H1 (cell line): Measurements from ENCODE around the gene RPS19. TPM values are rescaled to one million over a fixed set of nuclear protein-coding genes. Genes with fewer than 3 reads are reported as not detected.

Experiments used
- CTCF ChIA-PET: fragments of 300-600 bp; sonication (Branson Sonifier 250); formaldehyde crosslinking; loops from one replicate; lab custom pipeline; 2021; ENCODE audit not compliant: partially characterized antibody; lab: Charles Lee
- POLR2A ChIA-PET: fragments of 300-600 bp; sonication (Branson Sonifier 250); formaldehyde crosslinking; loops from one replicate; lab custom pipeline; 2021; ENCODE audit warnings: inconsistent platforms; ENCODE audit not compliant: partially characterized antibody; lab: Charles Lee
- DNase-seq, 2 experiments: peaks; one replicate each; pipeline versions ENCODE4 v3.0.0 to v3.0.0-alpha.2; 2010 to 2022; ENCODE audit warnings: low spot score in 2 of 2, low read depth in 1 of 2, mixed read lengths in 1 of 2
- FAIRE-seq: peaks from 2 replicates; lab custom pipeline; 2011; peaks lifted over from hg19 to GRCh38; lab: Jason Lieb, UNC
- H2AFZ ChIP-seq: 2 replicates; pipeline ENCODE4 v1.8.1; 2012; ENCODE audit warnings: low read length, inconsistent platforms
- H2AK5ac ChIP-seq: 2 replicates; pipeline ENCODE4 v1.6.1; 2013; ENCODE audit warnings: low read depth, low read length
- H2BK120ac ChIP-seq: replicated peaks from 2 replicates; pipeline ENCODE3; 2013; ENCODE audit warnings: low read depth, low read length, inconsistent platforms
- H2BK12ac ChIP-seq: 2 replicates; pipeline ENCODE4 v1.6.1; 2013; ENCODE audit warnings: low read depth, low read length
- H2BK15ac ChIP-seq: 2 replicates; pipeline ENCODE4 v1.6.1; 2013; ENCODE audit warnings: low read length
- H2BK20ac ChIP-seq: 2 replicates; pipeline ENCODE4 v1.6.1; 2013; ENCODE audit warnings: low read length
- H2BK5ac ChIP-seq: 2 replicates; pipeline ENCODE4 v1.6.1; 2013; ENCODE audit warnings: low read depth, low read length
- H3K14ac ChIP-seq: 2 replicates; pipeline ENCODE4 v1.6.1; 2013; ENCODE audit warnings: inconsistent platforms; ENCODE audit not compliant: insufficient read length
- H3K18ac ChIP-seq: 2 replicates; pipeline ENCODE4 v1.6.1; 2013; ENCODE audit warnings: low read length; ENCODE audit errors: extremely low read depth
- H3K23ac ChIP-seq: 2 replicates; pipeline ENCODE4 v1.6.1; 2013; ENCODE audit warnings: inconsistent platforms; ENCODE audit not compliant: insufficient read length
- H3K23me2 ChIP-seq: 2 replicates; pipeline ENCODE4 v1.6.1; 2013; ENCODE audit warnings: low read depth, low read length
- H3K27ac ChIP-seq: 2 replicates; pipeline ENCODE4 v1.6.1; 2011; ENCODE audit warnings: low read depth, low read length, inconsistent platforms
- H3K27me3 ChIP-seq, 4 experiments: replicated peaks in 1 of 4; 1 replicate in 1 of 4; 2 replicates in 3 of 4; pipeline versions ENCODE4 v1.6.1 to v1.8.1; 2011 to 2013; ENCODE audit warnings: low read length in 3 of 4, mild to moderate bottlenecking in 3 of 4, inconsistent platforms in 2 of 4, mixed read lengths in 2 of 4, moderate library complexity in 1 of 4; ENCODE audit not compliant: control insufficient read depth in 3 of 4, insufficient read depth in 3 of 4; ENCODE audit errors: extremely low read depth in 1 of 4
- H3K36me3 ChIP-seq, 4 experiments: 2 replicates each; pipeline versions ENCODE4 v1.6.1 to v1.8.1; 2011 to 2013; ENCODE audit warnings: mild to moderate bottlenecking in 4 of 4, low read length in 3 of 4, moderate library complexity in 2 of 4, control low read depth in 1 of 4, inconsistent platforms in 1 of 4; ENCODE audit not compliant: insufficient read depth in 4 of 4, control insufficient read depth in 2 of 4
- H3K4ac ChIP-seq: replicated peaks from 2 replicates; pipeline ENCODE3; 2013; ENCODE audit warnings: low read length, low read depth, mixed read lengths, inconsistent platforms; ENCODE audit not compliant: insufficient read length
- H3K4me1 ChIP-seq, 4 experiments: replicated peaks in 1 of 4; 1 replicate in 1 of 4; 2 replicates in 3 of 4; pipeline versions ENCODE4 v1.6.1 to v1.8.1; 2011 to 2013; ENCODE audit warnings: low read length in 3 of 4, inconsistent platforms in 2 of 4, mixed read lengths in 1 of 4; ENCODE audit not compliant: insufficient read depth in 4 of 4, control insufficient read depth in 3 of 4
- H3K4me2 ChIP-seq, 2 experiments: 2 replicates each; pipeline versions ENCODE4 v1.6.1 to v1.8.1; 2011 to 2013; ENCODE audit warnings: low read depth in 2 of 2, low read length in 2 of 2, control low read depth in 1 of 2, inconsistent platforms in 1 of 2, mild to moderate bottlenecking in 1 of 2; ENCODE audit not compliant: insufficient read depth in 1 of 2
- H3K4me3 ChIP-seq, 4 experiments: fragments of 200-600, 300-600 bp in 1 of 4; sonication (generic), shearing (Covaris generic), sonication (Bioruptor Twin) in 1 of 4; 2 replicates each; pipeline versions ENCODE4 v1.5.1 to v1.8.1; 2011 to 2016; ENCODE audit warnings: low read length in 4 of 4, low read depth in 3 of 4, control low read depth in 2 of 4, inconsistent platforms in 2 of 4, mild to moderate bottlenecking in 2 of 4, mixed read lengths in 1 of 4, moderate library complexity in 1 of 4; ENCODE audit not compliant: insufficient read depth in 2 of 4; ENCODE audit errors: extremely low read depth in 1 of 4
- H3K56ac ChIP-seq: replicated peaks from 2 replicates; pipeline ENCODE3; 2013; ENCODE audit warnings: low read depth, mild to moderate bottlenecking, mixed read lengths, low read length, inconsistent platforms; ENCODE audit not compliant: insufficient read length
- H3K79me1 ChIP-seq: 2 replicates; pipeline ENCODE4 v1.6.1; 2013; ENCODE audit warnings: low read depth, low read length, control low read depth
- H3K79me2 ChIP-seq, 2 experiments: 2 replicates each; pipeline versions ENCODE4 v1.6.1 to v1.8.1; 2012 to 2013; ENCODE audit warnings: low read length in 2 of 2, mild to moderate bottlenecking in 2 of 2, inconsistent platforms in 1 of 2; ENCODE audit not compliant: insufficient read depth in 2 of 2, control insufficient read depth in 1 of 2
- H3K9ac ChIP-seq, 4 experiments: replicated peaks in 1 of 4; 1 replicate in 1 of 4; 2 replicates in 3 of 4; pipeline versions ENCODE4 v1.6.1 to v1.8.1; 2011 to 2013; ENCODE audit warnings: low read depth in 3 of 4, low read length in 3 of 4, control low read depth in 2 of 4, mild to moderate bottlenecking in 2 of 4, moderate library complexity in 2 of 4, inconsistent platforms in 1 of 4; ENCODE audit errors: extremely low read depth in 1 of 4
- H3K9me3 ChIP-seq, 2 experiments: 2 replicates each; pipeline versions ENCODE4 v1.6.1 to v1.8.1; 2012 to 2013; ENCODE audit warnings: mild to moderate bottlenecking in 2 of 2, moderate library complexity in 2 of 2, control low read depth in 1 of 2, inconsistent platforms in 1 of 2, low read depth in 1 of 2, low read length in 1 of 2, mixed read lengths in 1 of 2; ENCODE audit not compliant: insufficient read depth in 2 of 2
- H4K20me1 ChIP-seq, 2 experiments: replicated peaks in 1 of 2; 2 replicates each; pipeline versions ENCODE3 to v1.8.1; 2011 to 2013; ENCODE audit warnings: inconsistent platforms in 2 of 2, low read length in 2 of 2, mild to moderate bottlenecking in 1 of 2; ENCODE audit not compliant: insufficient read depth in 2 of 2, control insufficient read depth in 1 of 2
- H4K5ac ChIP-seq: 2 replicates; pipeline ENCODE4 v1.6.1; 2013; ENCODE audit warnings: low read length, low read depth, mixed read lengths, inconsistent platforms; ENCODE audit not compliant: insufficient read length
- H4K8ac ChIP-seq: 2 replicates; pipeline ENCODE4 v1.8.0; 2013; ENCODE audit warnings: mild to moderate bottlenecking, moderate library complexity, low read length, inconsistent platforms; ENCODE audit not compliant: insufficient read depth; ENCODE audit errors: extremely low read depth
- H4K91ac ChIP-seq: replicated peaks from 2 replicates; pipeline ENCODE3; 2013; ENCODE audit warnings: low read length, mixed read lengths, inconsistent platforms; ENCODE audit not compliant: insufficient read length
- CBX8 ChIP-seq: fragments of 300-800, 300-1000 bp; sonication (generic); IDR thresholded peaks from 2 replicates; pipeline ENCODE4 v1.7.1; 2016; ENCODE audit warnings: low read depth, low read length, borderline replicate concordance
- CREB1 ChIP-seq: IDR thresholded peaks from 2 replicates; pipeline ENCODE4 v1.6.1; 2012; ENCODE audit warnings: inconsistent platforms
- E2F6 ChIP-seq: IDR thresholded peaks from 2 replicates; pipeline ENCODE4 v1.6.1; 2012; ENCODE audit warnings: inconsistent platforms
- GABPA ChIP-seq: IDR thresholded peaks from 2 replicates; pipeline ENCODE4 v1.6.1; 2011; ENCODE audit warnings: mild to moderate bottlenecking, low read length, moderate library complexity, borderline replicate concordance; ENCODE audit not compliant: insufficient read depth
- JUN ChIP-seq: IDR thresholded peaks from 2 replicates; pipeline ENCODE4 v1.6.1; 2011; ENCODE audit warnings: low read depth, mild to moderate bottlenecking, improper control_type of control experiment, low read length
- MAFK ChIP-seq: IDR thresholded peaks from 2 replicates; pipeline ENCODE4 v1.6.1; 2012; ENCODE audit warnings: low read depth, mild to moderate bottlenecking, improper control_type of control experiment, low read length
- MAX ChIP-seq: IDR thresholded peaks from 2 replicates; pipeline ENCODE4 v1.6.1; 2012; ENCODE audit warnings: inconsistent platforms
- PHF8 ChIP-seq: fragments of 200-600 bp; sonication (generic); conservative IDR thresholded peaks from 2 replicates; pipeline ENCODE4 v1.7.1; 2012; ENCODE audit warnings: low read depth, mild to moderate bottlenecking, inconsistent platforms, low read length, moderate library complexity
- POU5F1 ChIP-seq: IDR thresholded peaks from 2 replicates; pipeline ENCODE4 v1.6.1; 2011; ENCODE audit warnings: low read depth, mild to moderate bottlenecking, low read length, moderate library complexity
- RBBP5 ChIP-seq: IDR thresholded peaks from 2 replicates; pipeline ENCODE4 v1.7.1; 2012; ENCODE audit warnings: low read depth, mild to moderate bottlenecking, inconsistent platforms, low read length, moderate library complexity, borderline replicate concordance
- SAP30 ChIP-seq: fragments of 300-600 bp; sonication (generic); IDR thresholded peaks from 2 replicates; pipeline ENCODE4 v1.7.1; 2012; ENCODE audit warnings: low read length, moderate library complexity, mild to moderate bottlenecking, inconsistent platforms; ENCODE audit not compliant: insufficient read depth, insufficient replicate concordance
- TBP ChIP-seq: IDR thresholded peaks from 2 replicates; pipeline ENCODE4 v1.6.1; 2011; ENCODE audit warnings: low read depth, low read length, improper control_type of control experiment
- WGBS, 2 experiments: shearing (Covaris generic) in 1 of 2; methylation state at CpG; one replicate each; pipeline versions ENCODE4 v1.1.6 to v1.1.7; 2013 to 2015; ENCODE audit warnings: low lambda C conversion rate in 2 of 2, mixed read lengths in 2 of 2, inconsistent platforms in 1 of 2, low coverage in 1 of 2, missing lambda C conversion rate in 1 of 2; ENCODE audit not compliant: insufficient replicate concordance in 2 of 2, insufficient coverage in 1 of 2, insufficient read length in 1 of 2; ENCODE audit errors: extremely low coverage in 1 of 2, missing lambda C conversion rate in 1 of 2; 5-methylcytosine and 5-hydroxymethylcytosine counted together
- polyA plus RNA-seq, 7 experiments: library from polyadenylated mRNA; depleted of rRNA in 3 of 7; stranded (reverse) in 5 of 7; unstranded in 2 of 7; fragments of >200 nt in 5 of 7; fragments of 200-250 nt in 2 of 7; gene quantifications; 1 replicate in 5 of 7; 2 replicates in 1 of 7; 4 replicates in 1 of 7; pipeline versions ENCODE4 v1.2.1 to v1.2.3, GENCODE V29; 2011 to 2013; ENCODE audit warnings: missing spikeins in 2 of 7, mixed read lengths in 2 of 7
- total RNA-seq: library from RNA; stranded (reverse); fragmentation: NEBNext Ultra II Directional; extraction: Animal tissue kit (Norgen Biotek cat#: 25700); gene quantifications from 2 replicates; pipeline ENCODE4 v1.2.1, GENCODE V29; 2021

RPS19 gene
- total and polyA plus RNA-seq, 2 of the 8 experiments (the other 6 are each of a cell fraction or from before 2014, with no cell fraction given), result 2,817 to 5,751 TPM

GRCh38 chr19:41815301-41815700 is 44.8 kb upstream of the RPS19 start:
- Histone ChIP-seq H3K4me1 (no peaks in the 10 kb centered on the region), H4K20me1 (peaks cover 0 to 1% of the 10 kb centered on the region in 2 experiments), H3K36me3 (no peaks in the 10 kb centered on the region), H3K4me3 (no peak overlapping the region), H4K5ac (no peak overlapping the region), H4K8ac (no peak overlapping the region), H3K9ac (no peak overlapping the region), H2BK20ac (no peak overlapping the region), H3K79me1 (no peaks in the 10 kb centered on the region; the same call in 1 of the 2 replicates), H3K18ac (no peak overlapping the region), H2BK5ac (no peak overlapping the region), H2BK15ac (no peak overlapping the region), H2AK5ac (no peak overlapping the region), H3K23me2 (no peaks in the 10 kb centered on the region), H3K9me3 (peaks cover 46 to 53% of the 10 kb centered on the region in 2 experiments), H2BK120ac (no peak overlapping the region), H3K4me2 (no peak overlapping the region), H4K91ac (no peak overlapping the region), H3K4ac (no peak overlapping the region), H3K23ac (no peak overlapping the region), H3K79me2 (no peaks in the 10 kb centered on the region), H3K14ac (no peak overlapping the region), H3K27ac (no peak overlapping the region), H2BK12ac (no peak overlapping the region), H3K56ac (no peak overlapping the region), H2AFZ (no peak overlapping the region), H3K27me3 (no peaks in the 10 kb centered on the region)
- 60% methylated on average over 4 of the region's 4 CpGs; no CpG with 5 or more reads in 1 of the 2 experiments for WGBS, 2 experiments
- ChIA-PET CTCF (interaction anchor here (1.1 to 2.0 kb wide), 2 partner anchors 19 to 21 kb away, joined by 3 to 5 read pairs; partner anchors contain the start of gene CEACAM3), POLR2A (no interaction called here)
- no peak for FAIRE-seq
- DNase-seq, result no peak
- no peak for TF ChIP-seq PHF8
- TF ChIP-seq E2F6, result no peak
- no peak for TF ChIP-seq RBBP5
- no peak for TF ChIP-seq CREB1
- no peak for TF ChIP-seq MAFK
- TF ChIP-seq TBP, result no peak
- no peak for TF ChIP-seq MAX
- TF ChIP-seq POU5F1, result no peak
- no peak for TF ChIP-seq GABPA
- TF ChIP-seq SAP30, result no peak
- TF ChIP-seq JUN, result no peak
- TF ChIP-seq CBX8, result no peak
